ENCODE data around the gene HFM1. TPM values are rescaled to one million over a fixed set of nuclear protein-coding genes. Genes with fewer than 3 reads are reported as not detected.

The HFM1 gene
- polyA plus RNA-seq, 3 donors = 5.2 to 8.5 (median 7.4) TPM

DNA sequence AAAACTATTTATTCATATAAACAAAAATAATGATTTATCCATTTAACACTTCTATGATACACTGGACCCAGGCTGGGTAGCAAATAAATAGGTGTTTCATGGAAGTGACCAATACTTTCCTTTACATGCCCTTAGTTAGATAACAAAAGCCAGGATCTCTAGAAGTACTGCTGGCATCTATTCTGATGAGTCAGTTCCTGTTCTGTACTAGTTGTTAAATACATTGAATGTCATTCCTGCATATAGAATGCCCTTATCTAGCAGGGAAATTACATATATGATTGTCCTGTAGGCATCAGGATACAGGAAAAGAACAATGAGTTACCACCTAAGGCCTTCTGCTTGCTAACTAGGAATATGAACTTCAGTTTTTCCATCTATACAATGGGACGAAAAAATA is 130.8 kb downstream of the HFM1 start:
- DNase-seq = no peak

DNA sequence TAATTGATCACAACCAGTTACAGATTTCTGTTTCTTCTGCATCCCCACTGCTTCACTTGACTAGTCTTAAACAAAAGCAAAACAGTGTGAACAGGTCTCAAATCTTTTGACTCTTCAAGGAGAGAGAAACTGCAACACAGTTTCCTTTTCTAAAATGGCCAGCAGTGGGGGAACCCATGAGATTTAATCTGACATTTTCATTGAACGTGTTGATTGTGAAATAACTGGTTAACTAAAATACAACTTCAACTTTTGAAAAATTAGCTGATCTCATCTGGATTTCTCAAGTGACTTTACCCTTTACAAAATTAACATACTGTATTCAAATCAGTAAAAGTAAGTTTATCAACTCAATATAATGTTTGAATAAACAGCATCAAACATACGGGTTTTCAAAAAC is 143.0 kb downstream of the HFM1 start:
- DNase-seq = no peak

DNA sequence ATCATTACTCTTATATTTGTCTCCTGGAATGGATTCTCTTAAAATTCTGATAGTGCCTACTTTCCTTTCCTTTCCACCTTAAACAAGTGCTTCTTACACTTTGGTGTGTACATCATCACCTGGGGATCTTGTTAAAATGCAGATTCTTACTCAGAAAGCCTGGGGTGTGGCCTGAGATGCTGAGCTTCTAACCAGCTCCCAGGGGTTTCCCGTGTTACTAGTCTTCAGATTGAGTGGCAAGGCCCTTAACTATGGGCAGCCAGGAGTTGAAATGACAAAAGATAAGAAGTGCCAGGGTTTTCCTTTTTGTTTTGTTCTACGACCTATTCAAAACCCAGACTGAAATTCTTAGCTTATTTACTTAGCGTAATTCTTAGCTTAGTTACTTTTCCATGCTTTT is 159.2 kb downstream of the HFM1 start:
- DNase-seq = no peak

DNA sequence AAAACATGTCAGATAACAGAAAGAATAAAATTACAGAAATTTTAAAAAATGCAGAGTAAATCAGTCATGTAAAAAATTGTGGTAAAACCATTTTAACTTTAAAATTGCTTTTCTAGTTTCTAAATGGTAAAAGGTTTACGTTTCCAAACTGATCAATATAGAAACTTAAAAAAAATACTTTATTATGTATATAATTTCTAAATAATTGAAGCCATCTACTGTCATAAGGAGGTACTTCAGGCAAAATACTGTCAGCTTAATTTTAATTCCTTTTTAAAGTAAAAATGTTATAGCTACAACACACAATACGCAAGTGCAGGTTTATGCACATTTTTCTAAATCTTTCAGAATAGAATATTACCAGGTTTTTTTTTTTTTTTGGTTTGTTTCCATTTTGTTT is 159.9 kb downstream of the HFM1 start:
- no peak for DNase-seq

DNA sequence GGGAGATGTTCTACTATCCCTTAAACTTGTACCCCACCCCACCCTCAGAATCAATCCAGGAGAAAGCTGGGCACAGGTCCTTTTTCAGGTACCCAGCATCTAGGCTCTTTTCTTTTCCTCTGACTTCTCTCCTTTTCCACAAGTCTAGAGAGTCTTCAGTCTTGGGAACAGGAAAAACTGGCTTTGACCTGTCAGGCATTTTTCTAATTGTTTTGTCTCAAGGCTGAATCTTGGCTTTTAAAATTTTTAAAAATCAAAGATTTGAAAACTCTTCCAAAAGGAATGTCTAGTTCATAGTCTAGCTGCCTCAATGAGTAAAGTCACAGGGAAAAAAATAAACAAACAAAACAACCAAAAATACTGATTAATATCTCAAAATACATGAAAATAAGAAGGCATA is 161.5 kb downstream of the HFM1 start:
- DNase-seq = no peak

DNA sequence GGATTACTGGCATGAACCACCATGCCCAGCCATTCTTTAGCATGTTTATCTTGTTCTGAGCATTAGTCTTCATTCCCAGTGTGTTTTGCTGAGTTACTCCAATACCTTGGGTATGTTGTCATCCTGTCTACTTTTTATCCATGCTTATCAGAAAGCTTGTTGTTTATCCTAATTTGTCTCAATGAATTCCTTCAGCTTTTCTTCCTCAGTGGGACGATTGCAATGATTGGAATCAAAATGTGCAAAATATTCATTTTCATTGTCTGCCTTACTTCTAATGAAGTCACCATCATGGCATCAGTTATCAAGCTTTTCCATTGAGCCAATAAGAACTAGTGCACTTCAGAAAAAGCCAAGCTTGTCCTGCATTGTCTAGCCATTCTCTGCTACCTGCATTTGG is 170.5 kb downstream of the HFM1 start:
- no peak for DNase-seq

DNA sequence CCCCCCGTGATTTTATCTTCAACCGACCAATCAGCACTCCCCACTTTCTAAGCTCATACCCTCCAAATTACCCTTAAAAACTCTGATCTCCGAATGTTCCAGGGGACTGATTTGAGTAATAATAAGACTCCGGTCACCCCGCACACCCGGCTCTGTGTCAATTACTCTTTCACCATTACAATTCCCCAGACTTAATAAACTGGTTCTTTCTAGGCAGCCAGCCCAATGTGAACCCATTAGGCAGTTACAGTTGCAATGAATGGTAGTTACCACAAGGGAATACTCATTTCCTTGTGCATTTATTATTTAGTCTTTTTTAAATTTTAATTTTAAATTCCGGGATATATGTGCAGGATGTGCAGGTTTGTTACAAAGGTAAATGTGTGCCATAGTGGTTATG is 177.9 kb downstream of the HFM1 start:
- no peak for DNase-seq

DNA sequence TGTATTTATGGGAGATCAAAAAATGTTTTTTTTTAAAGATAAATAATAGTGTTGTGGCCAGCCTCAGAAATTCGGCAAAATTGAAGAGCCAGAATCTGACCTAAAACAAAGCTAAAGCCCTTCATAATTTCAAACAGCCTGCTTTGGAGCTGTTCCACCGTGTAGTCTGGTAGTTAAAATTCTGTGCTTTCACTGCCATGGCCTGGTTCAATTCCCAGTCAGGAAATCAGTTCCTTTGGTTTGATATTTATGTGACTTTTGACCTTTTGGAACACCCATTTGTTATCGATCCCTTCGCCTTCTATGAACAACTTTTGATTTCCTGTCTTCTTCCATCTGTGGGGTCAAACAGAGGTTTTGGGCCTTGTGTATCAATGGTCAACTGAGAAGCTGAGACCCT is 179.8 kb downstream of the HFM1 start:
- DNase-seq = no peak

DNA sequence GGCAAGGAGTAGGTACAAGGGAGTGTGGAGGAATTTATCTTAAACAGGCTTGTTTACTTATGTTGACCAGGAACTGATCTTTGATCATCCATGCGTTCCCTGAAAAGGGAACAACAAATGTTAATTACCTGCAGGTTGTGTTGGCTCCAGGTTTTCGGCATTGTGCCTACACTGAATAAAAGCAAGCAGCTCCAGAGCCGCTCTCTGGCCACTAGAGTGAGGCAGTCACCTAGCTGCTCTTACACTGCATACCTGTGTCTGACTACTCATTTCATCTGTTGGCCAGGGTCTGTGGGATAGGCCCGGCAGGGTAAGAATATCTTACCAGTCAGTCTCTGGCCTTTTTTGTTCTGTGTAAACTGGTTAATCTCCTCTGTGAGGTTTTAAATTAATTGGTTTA is 183.6 kb downstream of the HFM1 start:
- no peak for DNase-seq

DNA sequence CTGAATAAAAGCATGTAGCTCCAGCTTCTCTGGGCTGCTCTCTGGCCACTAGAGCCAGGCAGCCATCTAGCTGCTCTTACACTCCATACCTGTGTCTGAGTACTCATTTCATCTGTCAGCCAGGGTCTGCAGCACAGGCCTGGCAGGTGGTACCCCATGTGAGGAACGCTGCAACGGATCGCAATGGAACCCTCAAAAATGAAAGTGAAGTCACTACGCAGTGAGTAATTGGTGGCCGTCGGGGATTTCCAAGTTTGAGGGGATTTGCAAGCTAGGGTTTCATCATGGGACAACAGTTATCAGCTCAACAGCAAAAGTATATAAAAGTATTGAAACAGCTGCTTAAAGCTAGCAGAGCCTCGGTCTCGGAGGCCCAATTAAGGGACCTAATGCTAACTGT is 186.7 kb downstream of the HFM1 start:
- no peak for DNase-seq

Other genes with a start within 250 kb of the HFM1 start
- 10 to 100 TPM; 26.1 to 29.2 (median 27.3) TPM for gene CDC7, start 96.0 kb upstream of the HFM1 start, polyA plus RNA-seq (ENCODE audit: insufficient read length in 3 of 3)